Pancreas (tissue), 10 donors: ENCODE results near the gene NR2F1-AS1. TPM values are rescaled to one million over a fixed set of nuclear protein-coding genes. Genes with fewer than 3 reads are reported as not detected.

Experiments used
- ATAC-seq, 4 donors: fragments of 200-7000 bp; cut with Tn5 transposase; one replicate each; pipeline versions ENCODE4 v1.8.0 to v1.9.1; 2020; ENCODE audit warnings: mild to moderate bottlenecking in 4 of 4, moderate library complexity in 4 of 4
- DNase-seq, 6 donors: peaks; one replicate each; pipeline ENCODE4 v3.0.0-alpha.2; 2020
- FAIRE-seq: peaks from 2 replicates; lab custom pipeline; 2012; peaks lifted over from hg19 to GRCh38; lab: Jason Lieb, UNC
- H3K27ac ChIP-seq, 4 donors: fragments of 200-600 bp; sonication (generic); 1 replicate in 3 of 4; 2 replicates in 1 of 4; pipeline versions ENCODE4 v1.5.0 to v1.8.0; 2020
- H3K27me3 ChIP-seq, 4 donors: fragments of 200-600 bp; one replicate each; pipeline ENCODE4 v1.8.0; 2021
- H3K36me3 ChIP-seq, 3 donors: fragments of 200-600 bp; sonication (generic) in 1 of 3; one replicate each; pipeline versions ENCODE4 v1.5.0 to v1.8.0; 2020 to 2021
- H3K4me1 ChIP-seq, 3 donors: fragments of 200-600 bp; one replicate each; pipeline ENCODE4 v1.8.0; 2021
- H3K4me3 ChIP-seq, 4 donors: fragments of 200-600 bp; sonication (generic) in 2 of 4; one replicate each; pipeline versions ENCODE4 v1.5.0 to v1.8.0; 2020 to 2021
- H3K9me3 ChIP-seq, 4 donors: fragments of 200-600 bp; one replicate each; pipeline ENCODE4 v1.8.0; 2021
- CTCF ChIP-seq, 4 donors: fragments of 200-600 bp; sonication (generic) in 3 of 4; IDR thresholded peaks; one replicate each; pipeline versions ENCODE4 v1.5.0 to v1.8.0; 2021; ENCODE audit warnings: antibody characterized with exemption in 4 of 4
- WGBS, 2 donors: extraction: QIAGEN DNeasy Blood & Tissue Kit; methylation state at CpG; one replicate each; pipeline ENCODE4 v1.1.7; 2013; 5-methylcytosine and 5-hydroxymethylcytosine counted together
- intact Hi-C, 3 donors: fragments of 100-400 bp; cut with DNase I; formaldehyde crosslinking; loops; one replicate each; pipeline versions ENCODE4 v1.11.1 to v1.14.2; 2022
- polyA plus RNA-seq, 2 donors: library from polyadenylated mRNA; stranded (reverse); fragments of 200-250 nt; gene quantifications; one replicate each; pipeline ENCODE4 v1.2.3, GENCODE V29; 2013
- total RNA-seq, 6 donors: library from RNA; stranded (reverse); fragmentation: NEBNext Ultra II Directional in 4 of 6; extraction: Animal tissue kit (Norgen Biotek cat#: 25700) in 4 of 6; gene quantifications; one replicate each; pipeline versions ENCODE4 v1.2.1 to v1.2.4, GENCODE V29; 2021 to 2023
- donor health status: healthy with polysubstance abuse.
- donor health status: DM: no; HTN: no; CAD: no; lungs with moderate emphysema.
- donor health status: DM: no; HTN: no; CAD: no.
- donor health status: control.
- donor health status: control.
- donor health status: Bipolar disorder and iron deficiency.
- donor health status: DM: yes; HTN: yes; CAD: no.
- donor health status: DM: no; HTN: no; CAD: no.
- donor health status: DM: no; HTN: no; CAD: no.
- donor health status: DM: yes; HTN: yes; CAD: no.

NR2F1-AS1 gene
- total and polyA plus RNA-seq, 8 donors = 0.65 to 4.4 (median 2.1) TPM

DNA sequence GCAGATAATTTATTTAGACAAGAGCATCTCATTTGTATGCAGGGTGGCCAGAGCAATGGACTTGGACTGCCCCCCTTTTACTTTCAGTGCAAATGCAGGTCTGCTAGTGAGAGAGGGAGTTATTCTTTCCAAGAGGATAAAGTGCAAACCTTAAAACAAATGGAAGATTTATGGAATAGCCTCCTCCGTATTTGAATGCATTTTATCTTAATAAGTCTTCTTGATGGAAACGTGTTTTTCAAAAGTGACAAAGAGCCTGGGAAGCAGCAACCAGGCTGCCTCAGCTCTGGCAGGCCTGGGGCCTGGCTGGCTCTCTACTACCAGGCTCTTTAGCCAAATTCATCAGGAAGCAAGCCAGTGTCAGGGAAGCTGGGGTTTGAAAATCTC is 8.8 kb upstream of the NR2F1-AS1 start:
- TF ChIP-seq CTCF (IDR thresholded peaks at IDR 0.05) = no peak
- intact Hi-C loops = loop anchor here in 1 of 3 donors (10.0 kb wide), 1 partner anchor 205 kb away; no protein-coding TSS in a partner anchor
- 70 to 84% methylated on average over 2 of the region's 2 CpGs for WGBS, 2 donors
- no peak for DNase-seq
- Histone ChIP-seq H3K36me3 (no peaks in the 10 kb centered on the region), H3K27me3 (peaks cover 0 to 14% (median 1%) of the 10 kb centered on the region in 4 donors), H3K4me1 (no peaks in the 10 kb centered on the region), H3K9me3 (no peaks in the 10 kb centered on the region), H3K27ac (no peak overlapping the region), H3K4me3 (no peak overlapping the region)
- ATAC-seq = no peak
- no peak for FAIRE-seq

- H3K27ac ChIP-seq = no peak overlapping the region
- no peak overlapping the region for H3K4me3 ChIP-seq
These were observed 8.3 kb upstream of the NR2F1-AS1 start for GRCh38 chr5:93589152-93589828.

GRCh38 chr5:93588352-93589151 is 7.5 kb upstream of the NR2F1-AS1 start:
- H3K9me3 ChIP-seq = no peaks in the 10 kb centered on the region
- no peak for TF ChIP-seq CTCF (IDR thresholded peaks at IDR 0.05)
- ATAC-seq (no peak), FAIRE-seq (no peak), DNase-seq (no peak)
- no peaks in the 10 kb centered on the region for H3K36me3 ChIP-seq
- 43 to 50% methylated on average over 70 to 78 of the region's 78 CpGs for WGBS, 2 donors
- peaks cover 0 to 14% (median 0%) of the 10 kb centered on the region in 4 donors for H3K27me3 ChIP-seq
- peak overlapping the region in 1 of 4 donors; percentile 18 for H3K4me3 ChIP-seq
- peaks cover 0 to 2% (median 0%) of the 10 kb centered on the region in 3 donors for H3K4me1 ChIP-seq
- intact Hi-C loops = no loop called here
- H3K27ac ChIP-seq = no peak overlapping the region

More at GRCh38 chr5:93589152-93589828, 8.3 kb upstream of the NR2F1-AS1 start:
- FAIRE-seq = no peak
- Histone ChIP-seq H3K9me3 (no peaks in the 10 kb centered on the region), H3K4me1 (no peaks in the 10 kb centered on the region), H3K27me3 (peaks cover 0 to 14% (median 1%) of the 10 kb centered on the region in 4 donors), H3K36me3 (no peaks in the 10 kb centered on the region)
- TF ChIP-seq CTCF (IDR thresholded peaks at IDR 0.05) = no peak
- no peak for DNase-seq
- no peak for ATAC-seq
- WGBS, 2 donors = 85 to 86% methylated on average over 6 of the region's 6 CpGs
- intact Hi-C loops = no loop called here

- H3K27me3 ChIP-seq = peaks cover 0 to 14% (median 0%) of the 10 kb centered on the region in 4 donors
- H3K4me3 ChIP-seq = peak overlapping the region in 1 of 4 donors; percentile 18
- 42 to 46% methylated on average over 58 to 59 of the region's 59 CpGs for WGBS, 2 donors
- no peaks in the 10 kb centered on the region for H3K36me3 ChIP-seq
- intact Hi-C loops = no loop called here
- ATAC-seq (no peak), FAIRE-seq (no peak), DNase-seq (peak in 1 of 6 donors; percentile 63)
- H3K4me1 ChIP-seq = peaks cover 0 to 5% (median 0%) of the 10 kb centered on the region in 3 donors
- no peak for TF ChIP-seq CTCF (IDR thresholded peaks at IDR 0.05)
- no peak overlapping the region for H3K27ac ChIP-seq
- H3K9me3 ChIP-seq = no peaks in the 10 kb centered on the region
These were observed 6.8 kb upstream of the NR2F1-AS1 start for GRCh38 chr5:93587597-93588351.
